NCI-H748 (cell line): ENCODE results near the gene VWA5B1.

Source experiments
- DNase-seq: peaks from one replicate; lab custom pipeline; 2025; ENCODE audit not compliant: unreplicated experiment; lab: John Stamatoyannopoulos, UW

VWA5B1 gene

DNA sequence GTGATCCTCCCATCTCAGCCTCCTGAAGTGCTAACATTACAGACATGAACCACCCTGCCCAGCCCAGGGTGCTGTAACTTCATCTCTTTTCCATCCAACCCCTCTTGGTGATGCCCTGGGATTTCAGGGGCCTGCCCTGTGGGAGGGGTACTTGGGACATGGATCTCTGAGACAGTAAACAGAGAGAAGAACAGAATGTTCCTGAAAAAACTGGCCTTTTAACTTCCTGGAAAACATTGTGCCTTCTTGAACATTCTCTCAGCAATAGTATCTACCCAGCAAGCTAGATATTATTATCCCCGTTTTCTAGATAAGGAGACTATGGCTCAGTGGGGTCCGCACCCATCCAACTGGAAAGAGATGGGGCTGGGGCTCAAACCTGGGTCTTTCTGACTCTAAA, 57.0 kb downstream of the VWA5B1 start:
- no peak for DNase-seq

- no peak for DNase-seq
Observed at GRCh38 chr1:20348326-20348915, 57.7 kb downstream of the VWA5B1 start.

DNA sequence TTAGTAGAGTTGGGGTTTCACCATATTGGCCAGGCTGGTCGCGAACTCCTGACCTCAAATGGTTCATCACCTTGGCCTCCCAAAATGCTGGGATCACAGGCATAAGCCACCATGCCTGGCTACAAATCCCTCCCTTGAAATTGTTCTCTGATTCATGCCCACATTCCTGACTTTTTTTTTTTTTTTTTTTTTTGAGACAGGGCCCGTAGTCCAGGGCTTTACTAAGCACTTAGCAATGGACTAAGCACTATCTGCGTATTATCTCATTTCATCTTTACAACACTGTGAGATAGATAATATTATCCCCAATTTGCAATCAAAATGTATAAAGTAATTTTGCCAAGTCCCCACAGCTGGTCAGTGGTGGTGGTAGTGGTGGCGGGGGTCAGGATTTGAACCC, 58.9 kb downstream of the VWA5B1 start:
- DNase-seq, result no peak

- DNase-seq, result no peak
Observed at GRCh38 chr1:20349971-20350370, 59.3 kb downstream of the VWA5B1 start.

GRCh38 chr1:20350421-20350820, 59.7 kb downstream of the VWA5B1 start:
- DNase-seq, result no peak

- DNase-seq, result no peak
Observed at GRCh38 chr1:20351911-20352701, 61.4 kb downstream of the VWA5B1 start.

DNA sequence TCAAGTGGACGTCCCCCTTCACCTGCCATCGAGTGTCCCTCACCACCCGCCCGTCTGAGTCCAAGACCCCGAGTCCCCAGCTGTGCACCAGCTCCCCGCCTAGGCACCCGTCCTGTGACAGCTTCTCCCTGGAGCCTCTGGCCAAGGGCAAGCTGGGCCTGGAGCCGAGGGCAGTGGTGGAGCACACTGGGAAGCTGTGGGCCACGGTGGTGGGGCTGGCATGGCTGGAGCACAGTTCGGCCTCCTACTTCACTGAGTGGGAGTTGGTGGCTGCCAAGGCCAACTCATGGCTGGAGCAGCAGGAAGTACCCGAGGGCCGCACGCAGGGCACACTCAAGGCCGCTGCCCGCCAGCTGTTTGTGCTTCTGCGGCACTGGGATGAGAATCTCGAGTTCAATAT, 63.2 kb downstream of the VWA5B1 start:
- no peak for DNase-seq

DNA sequence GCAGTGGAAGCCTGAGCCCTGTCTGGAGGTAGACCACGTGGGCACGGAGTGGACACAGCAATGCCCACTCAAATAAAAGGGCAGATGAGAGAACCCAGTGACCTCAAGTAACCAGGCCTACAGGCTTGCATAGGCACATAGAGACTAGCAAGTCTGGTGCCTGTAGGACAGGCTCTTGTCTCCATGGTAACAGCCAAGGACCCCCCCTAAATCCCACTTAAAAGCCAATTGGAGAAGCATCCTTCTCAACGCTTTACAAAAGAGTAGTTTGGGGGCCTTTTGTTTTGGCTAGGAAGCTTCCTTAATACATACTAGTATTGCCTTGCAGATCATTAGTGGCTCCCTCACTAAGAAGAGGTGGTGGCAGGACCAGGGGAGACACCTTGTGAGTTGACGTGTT, 63.9 kb downstream of the VWA5B1 start:
- DNase-seq, result no peak

- no peak for DNase-seq
Observed at GRCh38 chr1:20355101-20355827, 64.6 kb downstream of the VWA5B1 start.

GRCh38 chr1:20355828-20356735, 65.4 kb downstream of the VWA5B1 start:
- no peak for DNase-seq

GRCh38 chr1:20356850-20357459, 66.3 kb downstream of the VWA5B1 start:
- no peak for DNase-seq

- no peak for DNase-seq
Observed at GRCh38 chr1:20357796-20358195, 67.1 kb downstream of the VWA5B1 start.

GRCh38 chr1:20358761-20359263, 68.1 kb downstream of the VWA5B1 start:
- DNase-seq, result peak; percentile 76

DNA sequence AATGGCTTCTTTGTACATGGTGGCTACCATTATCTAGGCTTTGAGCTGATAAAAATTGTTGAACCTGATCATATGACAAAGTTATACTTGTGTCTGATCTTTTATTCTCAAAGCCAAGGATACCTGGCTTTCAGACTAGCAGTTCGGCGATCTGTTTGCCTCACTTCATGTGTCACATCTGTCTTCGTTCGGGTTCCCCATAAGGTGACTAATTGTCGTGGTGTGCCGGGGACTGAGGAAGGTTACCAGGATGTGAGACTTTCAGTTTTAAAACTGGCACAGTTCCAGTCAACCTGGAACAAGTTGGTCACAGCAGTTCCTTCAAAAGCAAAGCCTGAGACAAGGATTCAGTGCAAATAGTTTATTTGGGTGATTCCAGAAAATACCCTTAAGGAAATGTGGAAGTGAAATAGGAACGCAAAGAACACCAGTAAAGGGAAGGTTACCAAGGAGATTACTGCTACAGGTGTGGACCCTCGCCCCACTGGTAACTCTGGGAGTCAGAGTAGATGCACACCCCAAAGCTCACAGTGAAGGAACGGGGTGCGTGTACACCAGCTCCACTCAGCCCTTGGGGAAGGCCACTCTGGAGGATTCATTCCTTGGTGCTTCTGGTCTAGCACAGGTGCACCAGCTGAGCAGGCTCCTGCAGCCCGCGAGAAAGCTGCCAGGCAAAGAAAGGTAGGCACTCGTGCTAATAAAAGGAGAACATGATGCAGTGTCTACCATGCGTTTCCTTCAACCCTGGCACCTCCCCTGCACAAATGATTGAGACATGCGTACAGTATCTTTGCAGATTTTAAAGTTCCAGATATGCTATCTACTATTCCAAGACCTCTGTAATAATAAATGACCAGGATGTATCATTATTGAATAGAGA, 69.0 kb downstream of the VWA5B1 start:
- no peak for DNase-seq

GRCh38 chr1:20361401-20361800, 70.7 kb downstream of the VWA5B1 start:
- DNase-seq, result no peak

DNA sequence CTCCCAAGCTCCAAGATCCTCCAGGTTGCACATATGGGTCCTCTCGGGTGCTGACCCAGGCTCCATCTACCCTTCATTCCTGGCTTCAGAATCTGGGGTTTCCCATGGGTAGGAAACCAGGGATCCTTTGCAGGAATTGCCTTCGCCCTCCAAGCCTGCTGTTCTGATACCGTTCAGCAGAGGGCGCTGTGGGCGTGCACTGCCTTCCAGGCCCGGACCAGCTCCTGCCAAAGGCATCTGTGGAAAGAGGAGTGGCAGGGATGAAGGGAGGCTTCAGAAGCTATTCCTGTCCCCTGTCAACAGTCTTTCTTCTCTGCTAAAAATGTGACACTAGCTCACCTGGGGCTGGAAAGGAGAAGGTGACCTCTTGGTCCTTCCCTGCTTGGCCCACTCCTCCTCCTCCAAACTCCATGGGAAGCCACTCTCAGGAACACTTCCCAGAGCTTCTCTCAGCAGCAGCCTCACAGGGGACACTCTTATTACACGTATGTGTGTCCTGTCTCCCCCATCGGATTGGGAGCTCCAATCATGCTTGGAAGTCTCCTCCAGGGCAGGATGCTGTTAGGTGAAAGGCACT, 71.2 kb downstream of the VWA5B1 start:
- DNase-seq, result peak; percentile 47

DNA sequence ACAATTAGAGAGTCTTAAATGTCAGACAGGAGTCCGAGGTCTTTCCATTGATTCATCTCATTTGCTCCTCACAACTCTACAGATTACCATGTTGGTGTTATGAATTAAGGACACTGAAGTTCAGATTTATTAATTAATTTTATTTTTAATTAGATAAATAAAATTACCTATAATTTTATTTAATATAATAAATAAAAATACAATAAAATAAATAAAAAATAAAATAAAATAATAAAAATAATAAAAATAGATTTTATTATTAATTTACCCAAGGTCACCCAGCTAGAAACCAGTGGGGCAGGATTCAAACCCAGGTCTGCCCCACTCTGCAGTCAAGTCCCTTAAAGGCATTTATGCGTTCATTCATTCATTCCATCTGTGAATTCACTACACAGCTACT, 72.2 kb downstream of the VWA5B1 start:
- DNase-seq, result no peak

DNA sequence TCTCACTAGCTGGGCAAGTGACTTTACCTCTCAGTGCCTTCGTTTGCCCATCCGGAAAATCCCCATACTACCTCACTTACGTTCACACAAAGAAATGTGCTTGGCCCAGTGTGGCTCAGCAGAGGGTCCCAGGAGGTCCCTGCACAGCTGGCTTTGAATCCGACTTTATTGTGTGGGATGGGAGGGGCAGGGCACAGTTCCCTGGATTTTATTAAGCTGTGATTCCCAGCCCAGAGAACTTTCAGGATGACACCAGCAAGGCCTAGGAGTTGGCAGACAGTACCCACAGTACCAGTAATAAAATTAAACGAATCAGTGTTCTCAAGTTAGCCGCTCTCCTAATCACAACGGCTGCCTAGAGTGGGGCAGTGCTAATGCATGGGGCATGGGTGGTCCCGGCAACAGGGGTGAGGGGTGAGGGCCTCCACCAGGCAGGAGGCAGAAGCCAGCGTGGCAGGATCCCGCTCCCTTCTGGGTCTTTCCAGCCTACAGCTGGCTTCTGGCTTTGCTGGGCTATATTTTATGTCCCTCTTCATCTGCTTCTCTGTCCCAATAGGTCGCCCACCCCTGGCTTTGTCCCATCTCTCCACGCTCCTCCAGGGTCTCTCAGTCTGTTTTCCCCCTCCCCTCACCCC, 74.9 kb downstream of the VWA5B1 start:
- no peak for DNase-seq

DNA sequence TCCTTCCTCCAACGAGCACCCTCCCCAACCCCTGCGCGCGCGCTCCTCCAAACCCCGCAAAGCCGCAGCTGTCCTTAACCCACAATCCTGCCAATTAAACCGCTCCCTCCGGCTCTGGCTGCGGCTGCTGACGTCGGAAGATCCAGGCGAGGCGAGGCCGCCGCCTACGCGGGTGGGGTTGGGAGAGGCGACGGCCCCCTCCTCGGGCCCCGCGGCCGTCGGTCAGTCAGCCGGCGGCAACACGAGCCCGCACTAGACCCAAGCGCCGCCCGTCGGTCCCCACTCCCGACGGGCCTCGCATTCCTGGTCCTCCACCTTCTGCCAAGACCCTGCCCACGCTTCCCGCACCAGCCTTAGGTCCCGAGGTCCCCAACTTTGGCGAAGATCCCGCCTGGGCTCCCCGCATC, 75.4 kb downstream of the VWA5B1 start:
- DNase-seq, result peak; percentile 60
